ENCODE data around the gene ELF5.

DNA sequence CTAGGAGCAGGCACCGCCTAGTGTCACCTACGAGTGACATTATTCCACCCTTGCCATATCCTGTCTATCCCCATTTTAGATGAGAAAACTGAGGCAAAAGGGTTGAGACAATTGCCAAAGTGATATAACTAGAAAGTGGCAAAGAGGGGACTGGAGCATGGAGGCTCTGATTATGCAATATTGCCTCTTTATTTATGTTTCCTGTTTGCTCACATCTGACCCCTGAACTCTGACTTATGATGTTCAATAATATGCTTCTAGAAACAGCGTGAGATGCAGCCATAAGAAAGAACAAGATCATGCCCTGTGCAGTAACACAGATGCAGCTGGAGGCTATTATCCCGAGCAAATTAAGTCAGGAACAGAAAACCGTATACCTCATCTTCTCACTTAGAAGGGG is 7.7 kb downstream of the ELF5 start:
- TF ChIP-seq, protein P1, sequence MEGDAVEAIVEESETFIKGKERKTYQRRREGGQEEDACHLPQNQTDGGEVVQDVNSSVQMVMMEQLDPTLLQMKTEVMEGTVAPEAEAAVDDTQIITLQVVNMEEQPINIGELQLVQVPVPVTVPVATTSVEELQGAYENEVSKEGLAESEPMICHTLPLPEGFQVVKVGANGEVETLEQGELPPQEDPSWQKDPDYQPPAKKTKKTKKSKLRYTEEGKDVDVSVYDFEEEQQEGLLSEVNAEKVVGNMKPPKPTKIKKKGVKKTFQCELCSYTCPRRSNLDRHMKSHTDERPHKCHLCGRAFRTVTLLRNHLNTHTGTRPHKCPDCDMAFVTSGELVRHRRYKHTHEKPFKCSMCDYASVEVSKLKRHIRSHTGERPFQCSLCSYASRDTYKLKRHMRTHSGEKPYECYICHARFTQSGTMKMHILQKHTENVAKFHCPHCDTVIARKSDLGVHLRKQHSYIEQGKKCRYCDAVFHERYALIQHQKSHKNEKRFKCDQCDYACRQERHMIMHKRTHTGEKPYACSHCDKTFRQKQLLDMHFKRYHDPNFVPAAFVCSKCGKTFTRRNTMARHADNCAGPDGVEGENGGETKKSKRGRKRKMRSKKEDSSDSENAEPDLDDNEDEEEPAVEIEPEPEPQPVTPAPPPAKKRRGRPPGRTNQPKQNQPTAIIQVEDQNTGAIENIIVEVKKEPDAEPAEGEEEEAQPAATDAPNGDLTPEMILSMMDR (IDR thresholded peaks at IDR 0.05; ENCODE audit: extremely low read depth in 1 of 2, insufficient read depth in 1 of 2, low read depth in 1 of 2, low read length in 2 of 2) = no peak
- TF ChIP-seq JUN (IDR thresholded peaks at IDR 0.05; ENCODE audit: borderline replicate concordance, insufficient read depth, insufficient read length, low read depth) (no peak), POLR2A (IDR thresholded peaks at IDR 0.05; ENCODE audit: low read depth, low read length) (no peak), POLR2AphosphoS5 (IDR thresholded peaks at IDR 0.05; ENCODE audit: insufficient read depth, low read depth, low read length) (no peak), EZH2 (IDR thresholded peaks at IDR 0.05; ENCODE audit: borderline replicate concordance, low read depth, low read length, severe bottlenecking) (no peak), FOS (IDR thresholded peaks at IDR 0.05; ENCODE audit: borderline replicate concordance, insufficient read depth, low read length) (no peak)
- TF ChIP-seq, protein P2, sequence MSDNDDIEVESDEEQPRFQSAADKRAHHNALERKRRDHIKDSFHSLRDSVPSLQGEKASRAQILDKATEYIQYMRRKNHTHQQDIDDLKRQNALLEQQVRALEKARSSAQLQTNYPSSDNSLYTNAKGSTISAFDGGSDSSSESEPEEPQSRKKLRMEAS (IDR thresholded peaks at IDR 0.05; ENCODE audit: insufficient read depth, insufficient read length) = no peak

Data from endothelial cell of umbilical vein (primary cell).